Astrocyte (in vitro differentiated cells and primary cell): ENCODE measurements around the gene ANKRD39. TPM values are rescaled to one million over a fixed set of nuclear protein-coding genes. Genes with fewer than 3 reads are reported as not detected.

Experiments
- DNase-seq: peaks from one replicate; pipeline ENCODE4 v3.0.0-alpha.2; 2010; ENCODE audit warnings: low read depth
- FAIRE-seq: peaks from 2 replicates; lab custom pipeline; 2011; peaks lifted over from hg19 to GRCh38; lab: Jason Lieb, UNC
- H2AFZ ChIP-seq: 2 replicates; pipeline ENCODE4 v1.6.0; 2012; ENCODE audit warnings: low read depth, low read length, inconsistent platforms
- H3K27ac ChIP-seq: 2 replicates; pipeline ENCODE4 v1.5.1; 2011; ENCODE audit warnings: low read depth, low read length, inconsistent platforms
- H3K27me3 ChIP-seq: 2 replicates; pipeline ENCODE4 v1.6.0; 2011; ENCODE audit warnings: low read length, inconsistent platforms; ENCODE audit not compliant: insufficient read depth
- H3K36me3 ChIP-seq: 2 replicates; pipeline ENCODE4 v1.5.1; 2011; ENCODE audit warnings: low read length, inconsistent platforms; ENCODE audit not compliant: insufficient read depth
- H3K4me1 ChIP-seq: 2 replicates; pipeline ENCODE4 v1.5.1; 2011; ENCODE audit warnings: low read length, inconsistent platforms; ENCODE audit not compliant: insufficient read depth
- H3K4me2 ChIP-seq: 2 replicates; pipeline ENCODE4 v1.6.0; 2012; ENCODE audit warnings: low read length, inconsistent platforms
- H3K4me3 ChIP-seq: 2 replicates; pipeline ENCODE4 v1.5.1; 2011; ENCODE audit warnings: low read depth, mild to moderate bottlenecking, low read length, inconsistent platforms; ENCODE audit not compliant: insufficient read depth
- H3K79me2 ChIP-seq: 2 replicates; pipeline ENCODE4 v1.6.0; 2012; ENCODE audit warnings: mild to moderate bottlenecking, low read length, inconsistent platforms; ENCODE audit not compliant: insufficient read depth
- H3K9ac ChIP-seq: 2 replicates; pipeline ENCODE4 v1.6.0; 2012; ENCODE audit warnings: mild to moderate bottlenecking, low read length, inconsistent platforms
- H3K9me3 ChIP-seq: 2 replicates; pipeline ENCODE4 v1.5.1; 2012; ENCODE audit warnings: low read depth, mild to moderate bottlenecking, low read length, inconsistent platforms; ENCODE audit not compliant: insufficient read depth
- H4K20me1 ChIP-seq: 2 replicates; pipeline ENCODE4 v1.6.0; 2012; ENCODE audit warnings: low read length, inconsistent platforms; ENCODE audit not compliant: insufficient read depth
- H3K27ac Mint-ChIP-seq: one replicate; pipeline ENCODE4 v1.8.0; 2021; ENCODE audit warnings: mild to moderate bottlenecking, mixed read lengths; ENCODE audit not compliant: unreplicated experiment
- H3K27me3 Mint-ChIP-seq: one replicate; pipeline ENCODE4 v1.8.0; 2021; ENCODE audit warnings: low read depth, mixed read lengths; ENCODE audit not compliant: unreplicated experiment
- H3K36me3 Mint-ChIP-seq: one replicate; pipeline ENCODE4 v1.8.0; 2021; ENCODE audit warnings: low read depth, mixed read lengths; ENCODE audit not compliant: unreplicated experiment
- H3K4me1 Mint-ChIP-seq: one replicate; pipeline ENCODE4 v1.8.0; 2021; ENCODE audit warnings: low read depth, mixed read lengths; ENCODE audit not compliant: unreplicated experiment
- H3K4me3 Mint-ChIP-seq: one replicate; pipeline ENCODE4 v1.8.0; 2021; ENCODE audit warnings: mild to moderate bottlenecking, moderate library complexity, mixed read lengths; ENCODE audit not compliant: unreplicated experiment
- H3K9me3 Mint-ChIP-seq: one replicate; pipeline ENCODE4 v1.8.0; 2021; ENCODE audit warnings: mild to moderate bottlenecking, mixed read lengths; ENCODE audit not compliant: unreplicated experiment
- EZH2 ChIP-seq: IDR thresholded peaks from 2 replicates; pipeline ENCODE4 v1.6.1; 2012; ENCODE audit warnings: mild to moderate bottlenecking, low read length, inconsistent platforms; ENCODE audit not compliant: insufficient read depth
- total RNA-seq: library from RNA; stranded (reverse); gene quantifications from 2 replicates; pipeline ENCODE4 v1.2.1, GENCODE V29; 2021
- TF ChIP-seq, protein P1 (sequence below): IDR thresholded peaks from 2 replicates; pipeline ENCODE4 v1.5.1; 2011; ENCODE audit warnings: low read depth, mild to moderate bottlenecking, inconsistent platforms, low read length, moderate library complexity; ENCODE audit not compliant: insufficient read depth

Gene ANKRD39
- total RNA-seq, 1 donor from 2014 or later = 13.7 TPM

- Histone ChIP-seq H4K20me1 (peaks cover 35% of the 10 kb centered on the region), H2AFZ (peak overlapping the region; percentile 82), H3K27me3 (no peaks in the 10 kb centered on the region), H3K4me3 (peak overlapping the region; percentile 69), H3K27ac (no peak overlapping the region), H3K4me1 (peaks cover 12% of the 10 kb centered on the region), H3K36me3 (no peaks in the 10 kb centered on the region), H3K9me3 (no peaks in the 10 kb centered on the region), H3K9ac (peak overlapping the region; percentile 73), H3K79me2 (peaks cover 7% of the 10 kb centered on the region), H3K4me2 (peak overlapping the region; percentile 98)
- DNase-seq (peak; percentile 43), FAIRE-seq (no peak)
- Mint-ChIP-seq H3K27ac (no peak overlapping the region), H3K4me1 (peaks cover 2% of the 10 kb centered on the region), H3K36me3 (peaks cover 2% of the 10 kb centered on the region), H3K27me3 (peaks cover 5% of the 10 kb centered on the region), H3K9me3 (no peaks in the 10 kb centered on the region), H3K4me3 (peak overlapping the region; percentile 81)
- TF ChIP-seq, protein P1, sequence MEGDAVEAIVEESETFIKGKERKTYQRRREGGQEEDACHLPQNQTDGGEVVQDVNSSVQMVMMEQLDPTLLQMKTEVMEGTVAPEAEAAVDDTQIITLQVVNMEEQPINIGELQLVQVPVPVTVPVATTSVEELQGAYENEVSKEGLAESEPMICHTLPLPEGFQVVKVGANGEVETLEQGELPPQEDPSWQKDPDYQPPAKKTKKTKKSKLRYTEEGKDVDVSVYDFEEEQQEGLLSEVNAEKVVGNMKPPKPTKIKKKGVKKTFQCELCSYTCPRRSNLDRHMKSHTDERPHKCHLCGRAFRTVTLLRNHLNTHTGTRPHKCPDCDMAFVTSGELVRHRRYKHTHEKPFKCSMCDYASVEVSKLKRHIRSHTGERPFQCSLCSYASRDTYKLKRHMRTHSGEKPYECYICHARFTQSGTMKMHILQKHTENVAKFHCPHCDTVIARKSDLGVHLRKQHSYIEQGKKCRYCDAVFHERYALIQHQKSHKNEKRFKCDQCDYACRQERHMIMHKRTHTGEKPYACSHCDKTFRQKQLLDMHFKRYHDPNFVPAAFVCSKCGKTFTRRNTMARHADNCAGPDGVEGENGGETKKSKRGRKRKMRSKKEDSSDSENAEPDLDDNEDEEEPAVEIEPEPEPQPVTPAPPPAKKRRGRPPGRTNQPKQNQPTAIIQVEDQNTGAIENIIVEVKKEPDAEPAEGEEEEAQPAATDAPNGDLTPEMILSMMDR = no peak
- no peak for TF ChIP-seq EZH2
Measured at GRCh38 chr2:96815326-96816126, 42.3 kb downstream of the ANKRD39 start.

- Histone ChIP-seq H3K4me2 (no peak overlapping the region), H3K79me2 (peaks cover 6% of the 10 kb centered on the region), H2AFZ (no peak overlapping the region), H3K36me3 (no peaks in the 10 kb centered on the region), H3K27me3 (no peaks in the 10 kb centered on the region), H4K20me1 (peaks cover 17% of the 10 kb centered on the region), H3K9me3 (no peaks in the 10 kb centered on the region), H3K9ac (no peak overlapping the region), H3K4me3 (no peak overlapping the region), H3K4me1 (peaks cover 12% of the 10 kb centered on the region), H3K27ac (no peak overlapping the region)
- H3K4me1 Mint-ChIP-seq = peaks cover 2% of the 10 kb centered on the region
- H3K36me3 Mint-ChIP-seq = peaks cover 5% of the 10 kb centered on the region
- H3K4me3 Mint-ChIP-seq = no peak overlapping the region
- H3K27me3 Mint-ChIP-seq = no peaks in the 10 kb centered on the region
- no peak overlapping the region for H3K27ac Mint-ChIP-seq
- no peaks in the 10 kb centered on the region for H3K9me3 Mint-ChIP-seq
- FAIRE-seq (no peak), DNase-seq (no peak)
- TF ChIP-seq, protein P1 = no peak
- TF ChIP-seq EZH2 = no peak
Measured at GRCh38 chr2:96813656-96814055, 44.2 kb downstream of the ANKRD39 start.

- DNase-seq = peak; percentile 9
- Histone ChIP-seq H4K20me1 (no peaks in the 10 kb centered on the region), H3K36me3 (no peaks in the 10 kb centered on the region), H3K4me3 (no peak overlapping the region), H3K4me1 (peaks cover 6% of the 10 kb centered on the region), H2AFZ (no peak overlapping the region), H3K4me2 (no peak overlapping the region), H3K79me2 (no peaks in the 10 kb centered on the region), H3K9ac (no peak overlapping the region), H3K27me3 (no peaks in the 10 kb centered on the region), H3K9me3 (no peaks in the 10 kb centered on the region), H3K27ac (no peak overlapping the region)
- H3K27ac Mint-ChIP-seq = no peak overlapping the region
- H3K4me3 Mint-ChIP-seq = no peak overlapping the region
- no peak for TF ChIP-seq EZH2
- TF ChIP-seq, protein P1 = no peak
- no peaks in the 10 kb centered on the region for H3K9me3 Mint-ChIP-seq
- H3K4me1 Mint-ChIP-seq = peaks cover 2% of the 10 kb centered on the region
- FAIRE-seq = no peak
- H3K27me3 Mint-ChIP-seq = no peaks in the 10 kb centered on the region
- peaks cover 8% of the 10 kb centered on the region for H3K36me3 Mint-ChIP-seq
Measured at GRCh38 chr2:96811917-96812316, 45.9 kb downstream of the ANKRD39 start.
